Esophagus muscularis mucosa (tissue), 3 donors: Measurements from ENCODE around the gene UNC5B.

Source experiments
- POLR2A ChIP-seq: fragments of 450-650 bp; IDR thresholded peaks from one replicate; pipeline ENCODE4 v1.6.1; 2017; ENCODE audit warnings: antibody characterized with exemption, moderate library complexity, mild to moderate bottlenecking, low read depth
- POLR2AphosphoS5 ChIP-seq, 2 donors: sonication (generic); formaldehyde crosslinking; IDR thresholded peaks; one replicate each; pipeline ENCODE4 v1.6.1; 2017; ENCODE audit warnings: antibody characterized with exemption in 2 of 2
- TF ChIP-seq, protein P1 (sequence below), 3 experiments: fragments of 200-600 bp in 2 of 3; fragments of 450-650 bp in 1 of 3; sonication (generic) in 2 of 3; IDR thresholded peaks; one replicate each; pipeline ENCODE4 v1.5.1; 2017 to 2019; ENCODE audit warnings: antibody characterized with exemption in 3 of 3, mild to moderate bottlenecking in 2 of 3, moderate library complexity in 1 of 3

DNA sequence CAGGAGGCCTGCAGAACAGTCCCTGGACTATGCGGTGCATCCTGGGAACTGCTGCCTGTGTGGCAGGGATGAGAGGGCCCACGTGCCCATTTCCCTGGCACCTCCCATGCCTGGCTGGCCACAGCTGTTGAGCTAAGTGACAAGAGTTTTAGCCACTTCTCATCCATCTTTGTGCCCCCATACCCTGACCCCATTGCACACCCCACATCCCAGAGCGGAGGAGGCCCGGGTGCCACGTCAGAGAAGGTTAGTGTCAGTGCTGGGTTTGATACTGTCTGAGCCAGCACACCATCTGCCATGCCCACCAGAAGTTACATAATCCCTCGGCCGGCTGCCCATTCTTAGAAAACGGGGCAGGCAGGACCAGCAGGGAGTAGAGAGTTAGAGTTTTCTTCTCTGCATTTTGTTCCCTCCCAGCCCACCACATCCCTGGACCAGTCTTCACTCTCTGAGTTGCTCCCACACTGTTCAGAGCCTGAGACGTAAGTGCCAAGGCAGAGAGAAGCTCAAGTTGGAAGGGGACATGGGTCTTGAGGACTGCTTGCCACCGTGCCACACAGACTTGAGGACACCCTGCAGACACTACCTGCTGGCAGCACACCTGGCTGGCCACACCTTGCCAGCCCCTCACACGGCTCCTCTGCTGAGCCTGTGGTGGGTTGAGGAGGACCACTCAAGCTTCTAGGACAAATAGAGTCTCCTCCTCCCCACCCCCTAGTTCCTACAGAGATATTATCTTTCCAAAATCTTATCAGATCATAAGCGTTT is 13.1 kb downstream of the UNC5B start:
- TF ChIP-seq POLR2A = no peak
- TF ChIP-seq, protein P1, sequence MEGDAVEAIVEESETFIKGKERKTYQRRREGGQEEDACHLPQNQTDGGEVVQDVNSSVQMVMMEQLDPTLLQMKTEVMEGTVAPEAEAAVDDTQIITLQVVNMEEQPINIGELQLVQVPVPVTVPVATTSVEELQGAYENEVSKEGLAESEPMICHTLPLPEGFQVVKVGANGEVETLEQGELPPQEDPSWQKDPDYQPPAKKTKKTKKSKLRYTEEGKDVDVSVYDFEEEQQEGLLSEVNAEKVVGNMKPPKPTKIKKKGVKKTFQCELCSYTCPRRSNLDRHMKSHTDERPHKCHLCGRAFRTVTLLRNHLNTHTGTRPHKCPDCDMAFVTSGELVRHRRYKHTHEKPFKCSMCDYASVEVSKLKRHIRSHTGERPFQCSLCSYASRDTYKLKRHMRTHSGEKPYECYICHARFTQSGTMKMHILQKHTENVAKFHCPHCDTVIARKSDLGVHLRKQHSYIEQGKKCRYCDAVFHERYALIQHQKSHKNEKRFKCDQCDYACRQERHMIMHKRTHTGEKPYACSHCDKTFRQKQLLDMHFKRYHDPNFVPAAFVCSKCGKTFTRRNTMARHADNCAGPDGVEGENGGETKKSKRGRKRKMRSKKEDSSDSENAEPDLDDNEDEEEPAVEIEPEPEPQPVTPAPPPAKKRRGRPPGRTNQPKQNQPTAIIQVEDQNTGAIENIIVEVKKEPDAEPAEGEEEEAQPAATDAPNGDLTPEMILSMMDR (IDR thresholded peaks at IDR 0.05) = no peak
- no peak for TF ChIP-seq POLR2AphosphoS5 (IDR thresholded peaks at IDR 0.05)
